ENCODE measurements around the gene CRTAC1.
"Not testable (repeated sequence)": the region's sequence is repeated elsewhere in the genome, so short reads cannot be mapped to it uniquely, and the experiment has no call there.

CRTAC1 gene

DNA sequence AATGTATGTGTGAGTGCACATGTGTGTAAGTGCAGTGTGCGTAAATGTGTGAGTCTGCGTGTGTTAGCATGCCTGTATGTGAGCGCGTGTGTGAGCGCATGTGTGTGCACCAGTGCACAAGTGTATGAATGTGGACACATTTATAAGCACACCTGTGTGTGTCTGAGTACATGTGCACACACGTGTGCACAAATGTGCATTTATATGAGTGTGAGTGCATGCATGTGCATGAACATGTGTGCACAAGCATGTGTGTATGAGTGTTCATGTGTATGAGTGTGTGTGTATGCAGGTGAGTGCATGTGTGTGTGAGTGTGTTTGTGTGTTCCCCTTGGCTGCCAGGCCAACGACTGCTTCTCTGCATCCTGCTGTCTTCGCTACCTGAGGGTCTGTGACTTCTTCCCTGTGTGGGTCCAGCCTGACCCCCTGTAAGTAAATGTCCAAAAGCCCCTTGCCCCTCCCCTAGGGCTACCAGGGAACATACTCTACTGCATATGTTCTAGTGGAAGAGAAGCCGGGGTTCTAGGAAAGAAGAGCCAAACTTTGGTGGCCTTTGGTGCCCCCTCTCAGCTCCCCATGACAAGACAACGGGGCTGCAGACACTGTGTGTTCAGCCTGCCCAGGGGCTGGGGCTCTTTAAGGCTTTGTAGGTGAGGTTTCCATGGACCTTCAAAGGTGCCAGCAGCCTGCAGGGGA is 163.7 kb downstream of the CRTAC1 start:
- DNase-seq = no peak

DNA sequence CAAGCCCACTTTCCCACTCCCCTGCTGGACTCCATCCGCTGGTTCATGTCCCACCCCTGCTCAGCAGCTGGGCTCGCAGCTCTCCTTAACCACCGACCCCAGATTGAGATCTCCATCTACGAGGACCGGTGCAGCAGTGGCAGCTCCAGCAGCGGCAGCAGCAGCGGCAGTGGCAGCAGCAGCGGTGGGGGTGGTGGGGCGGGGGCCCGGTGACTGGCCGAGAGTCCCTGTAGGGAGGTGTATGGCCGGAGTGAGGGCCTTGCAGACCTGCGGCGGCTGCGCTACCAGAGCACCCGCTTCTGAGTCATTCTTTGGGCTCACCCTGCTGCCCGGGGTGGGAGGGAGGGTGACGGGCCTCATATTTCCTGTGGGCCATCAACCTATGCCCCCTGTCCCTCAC is 164.9 kb downstream of the CRTAC1 start:
- no peak for DNase-seq

DNA sequence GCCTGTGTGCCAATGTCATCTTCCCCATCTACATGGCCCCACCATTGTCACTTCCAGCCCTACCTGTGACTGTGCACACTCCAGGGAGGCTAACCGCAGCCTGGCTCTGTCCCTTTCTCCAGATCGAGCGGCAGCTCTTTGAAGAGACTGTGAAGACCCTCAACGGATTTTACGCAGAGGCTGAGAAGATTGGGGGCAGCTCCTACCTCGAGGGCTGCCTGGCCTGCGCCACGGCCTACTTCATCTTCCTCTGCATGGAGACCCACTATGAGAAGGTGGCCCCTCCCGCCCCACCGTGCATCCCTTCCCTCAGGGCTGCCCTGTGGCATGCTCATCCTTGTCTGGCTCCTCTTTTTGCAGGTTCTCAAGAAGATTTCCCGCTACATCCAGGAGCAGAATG is 166.6 kb downstream of the CRTAC1 start:
- no peak for DNase-seq

DNA sequence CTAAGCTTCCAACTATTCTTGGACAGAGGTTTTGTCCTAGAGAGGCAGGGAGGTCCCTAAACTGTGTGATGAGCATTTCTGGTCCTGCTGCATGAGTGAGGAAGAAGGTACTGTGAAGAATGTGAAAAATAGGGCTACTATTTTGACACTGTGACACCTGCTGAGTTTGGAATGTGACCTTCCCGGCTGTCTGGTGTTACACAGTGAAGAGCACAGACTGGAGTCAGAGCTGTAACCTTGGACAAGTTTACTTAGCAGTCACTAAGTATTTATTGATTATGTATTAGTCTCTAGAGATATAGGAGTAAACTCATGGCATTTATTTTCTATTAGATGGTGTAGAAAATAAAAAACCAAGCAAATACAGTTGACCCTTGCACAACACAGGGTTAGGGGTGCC is 168.5 kb downstream of the CRTAC1 start:
- DNase-seq = no peak

DNA sequence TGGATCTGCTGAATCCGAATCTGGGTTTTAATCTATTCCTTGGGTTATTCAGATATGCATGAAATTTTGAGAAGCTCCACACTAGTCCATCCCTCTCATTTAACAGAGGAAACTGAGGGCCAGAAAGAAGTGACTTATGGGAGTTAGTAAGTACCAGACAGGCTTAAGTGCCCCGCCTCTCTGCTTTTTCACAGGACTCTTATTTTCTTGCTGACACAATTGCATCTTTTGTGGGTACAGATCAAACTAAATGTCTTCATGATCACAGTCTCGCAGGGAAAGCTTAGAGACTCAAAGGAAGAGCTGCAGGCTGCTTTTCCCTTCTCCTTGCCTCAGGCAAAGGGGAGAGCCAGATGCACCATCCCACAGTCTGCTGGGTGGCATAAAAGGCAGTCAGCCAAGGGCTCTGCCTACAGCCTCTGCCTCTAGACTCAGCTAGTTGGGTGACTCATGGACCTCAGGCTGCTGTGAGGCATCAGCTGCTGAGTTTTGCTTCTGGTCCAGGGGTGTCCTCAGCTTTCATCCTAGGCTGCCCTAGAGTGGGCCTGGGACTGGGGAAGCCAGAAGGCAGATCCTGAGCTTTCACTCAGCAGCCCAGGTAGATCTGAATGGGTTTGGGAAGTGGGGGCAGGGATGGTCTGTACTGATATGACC is 169.2 kb downstream of the CRTAC1 start:
- no peak for DNase-seq

DNA sequence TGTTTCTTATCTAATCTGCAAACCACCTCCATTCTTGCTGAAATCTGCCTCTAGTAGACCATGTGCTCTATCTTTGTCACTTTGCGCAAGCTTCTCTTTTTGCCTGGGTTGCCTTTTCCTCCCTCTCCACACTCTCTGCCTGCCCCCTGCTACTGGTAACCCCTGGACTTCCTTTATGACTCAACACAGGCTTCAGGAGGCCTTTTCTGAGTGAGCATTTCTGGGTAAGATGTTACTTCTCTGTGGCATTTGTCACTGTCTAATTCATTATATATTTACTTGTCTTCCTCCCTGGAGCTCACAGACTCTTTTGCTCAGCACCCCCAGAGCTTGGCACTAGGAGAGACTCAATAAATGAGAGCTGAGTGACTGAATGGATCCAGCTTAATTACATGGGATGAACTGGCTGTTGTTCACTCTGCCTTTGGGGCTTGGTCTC is 172.4 kb downstream of the CRTAC1 start:
- DNase-seq = no peak

DNA sequence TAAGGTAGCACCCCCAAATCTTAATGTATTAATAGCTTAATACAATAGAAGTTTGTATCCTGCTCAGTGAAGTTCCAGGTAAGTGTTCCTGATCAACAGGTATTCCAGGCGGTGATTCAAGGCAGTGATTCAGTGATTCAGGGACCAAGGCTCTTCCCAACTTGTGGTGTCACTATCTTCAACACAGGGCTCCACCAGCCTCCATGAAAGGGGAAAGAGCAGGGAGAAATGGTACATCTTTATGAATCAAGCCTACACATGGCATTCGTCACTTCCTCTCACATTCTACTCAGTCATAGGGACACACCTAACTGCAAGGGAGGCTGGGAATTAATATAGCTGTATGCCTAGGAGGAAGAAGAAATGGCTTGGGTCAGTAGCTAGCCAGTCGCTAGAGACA is 175.7 kb downstream of the CRTAC1 start:
- no peak for DNase-seq

DNA sequence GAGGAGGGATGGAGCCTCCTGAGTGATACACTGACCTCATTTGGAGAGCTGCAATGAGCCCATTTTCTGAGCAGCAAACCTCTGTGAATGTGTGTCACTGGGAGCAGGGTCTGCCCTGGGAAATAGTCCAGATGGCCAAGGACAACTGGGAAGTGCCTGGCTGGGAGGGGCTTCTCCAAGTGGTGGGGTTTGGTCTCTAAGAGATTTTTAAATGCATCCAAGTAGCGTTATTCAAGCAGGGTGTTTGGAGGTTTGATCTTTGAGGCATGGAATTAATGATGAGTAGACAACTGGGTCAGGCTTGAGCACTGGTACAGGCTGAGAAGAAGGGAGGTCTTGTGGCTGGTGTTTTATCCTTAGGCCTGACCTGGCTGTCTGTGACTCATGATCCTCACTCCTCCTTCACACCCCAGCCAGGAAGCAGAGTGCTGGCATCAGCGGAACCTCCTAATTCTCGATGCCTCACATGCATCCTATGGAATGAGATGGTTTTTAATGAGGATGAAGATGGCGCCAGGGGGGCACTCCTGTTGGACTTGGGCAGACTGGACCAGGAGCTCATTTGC is 177.5 kb downstream of the CRTAC1 start:
- no peak for DNase-seq

DNA sequence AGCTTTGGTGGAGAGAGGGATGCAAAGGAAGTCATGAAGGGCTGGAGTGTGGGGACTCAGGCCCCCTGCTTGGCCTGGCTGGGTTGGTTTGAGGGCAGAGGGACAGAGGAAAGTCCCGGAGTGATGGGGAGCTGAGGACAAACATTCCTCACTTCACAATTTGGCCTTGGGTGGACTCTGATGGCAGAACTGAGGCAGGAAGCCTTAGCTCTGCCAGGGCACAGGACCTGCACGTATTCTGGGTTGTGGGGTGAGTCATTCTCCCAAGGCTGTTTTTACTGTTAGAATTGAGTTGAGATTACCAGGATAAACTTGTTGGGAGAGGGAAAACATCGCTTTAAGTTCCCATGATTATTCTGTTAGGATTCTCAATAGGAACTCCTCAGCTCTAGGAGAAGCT is 178.1 kb downstream of the CRTAC1 start:
- DNase-seq = no peak

DNA sequence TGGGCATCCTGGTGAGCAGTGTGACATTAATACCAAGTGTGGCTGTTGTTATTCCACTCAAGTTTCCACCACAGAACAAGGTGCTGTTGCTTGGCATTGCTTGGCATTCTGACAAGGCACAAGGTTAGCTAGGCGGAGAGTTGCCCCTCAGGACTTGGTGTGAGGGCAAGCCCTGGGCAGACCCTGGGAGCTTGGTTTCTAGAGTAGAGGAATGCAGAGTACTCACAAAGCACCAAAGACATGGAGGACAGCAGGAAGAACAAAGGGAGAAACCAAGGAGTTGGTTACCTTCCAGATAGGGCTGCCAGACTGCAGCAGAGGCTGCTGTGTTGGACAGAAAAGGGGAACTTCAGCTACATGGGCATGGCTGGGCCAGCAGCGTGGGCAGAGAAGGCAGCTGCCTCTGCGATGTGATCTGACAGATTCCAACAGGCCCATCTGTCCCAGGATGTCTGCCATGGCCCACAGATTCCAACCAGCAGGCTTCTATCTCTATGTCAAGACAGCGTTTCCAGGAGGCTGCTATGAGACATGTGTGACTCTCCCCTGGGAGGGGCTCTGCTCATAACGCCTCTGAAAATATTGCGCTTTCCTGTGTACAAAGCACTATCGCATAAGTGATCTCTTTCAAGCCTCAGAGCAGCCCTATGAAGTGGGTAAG is 178.9 kb downstream of the CRTAC1 start:
- DNase-seq = peak; percentile 14 to 39

DNA sequence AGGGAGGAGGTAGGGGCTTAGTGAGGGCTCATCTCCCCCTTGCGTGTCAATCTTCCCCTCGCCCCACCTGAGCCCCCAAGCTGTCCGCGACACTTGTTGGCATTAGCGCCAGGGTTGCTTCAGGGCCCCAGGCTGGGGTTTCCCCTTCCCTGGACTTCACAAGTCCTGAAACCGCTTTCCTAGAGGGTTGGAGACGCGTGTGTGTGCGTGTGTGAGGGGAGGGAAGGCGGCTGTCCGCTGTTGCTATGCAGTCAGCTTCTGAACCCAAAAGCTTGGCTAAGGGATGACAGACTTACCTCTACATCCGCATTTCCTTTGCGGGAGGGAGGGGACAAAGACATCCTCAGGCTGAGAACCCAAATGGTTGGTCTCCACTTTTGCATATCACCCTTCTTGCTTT is 180.0 kb downstream of the CRTAC1 start:
- peak in 1 of 2 donors; percentile 26 for DNase-seq

DNA sequence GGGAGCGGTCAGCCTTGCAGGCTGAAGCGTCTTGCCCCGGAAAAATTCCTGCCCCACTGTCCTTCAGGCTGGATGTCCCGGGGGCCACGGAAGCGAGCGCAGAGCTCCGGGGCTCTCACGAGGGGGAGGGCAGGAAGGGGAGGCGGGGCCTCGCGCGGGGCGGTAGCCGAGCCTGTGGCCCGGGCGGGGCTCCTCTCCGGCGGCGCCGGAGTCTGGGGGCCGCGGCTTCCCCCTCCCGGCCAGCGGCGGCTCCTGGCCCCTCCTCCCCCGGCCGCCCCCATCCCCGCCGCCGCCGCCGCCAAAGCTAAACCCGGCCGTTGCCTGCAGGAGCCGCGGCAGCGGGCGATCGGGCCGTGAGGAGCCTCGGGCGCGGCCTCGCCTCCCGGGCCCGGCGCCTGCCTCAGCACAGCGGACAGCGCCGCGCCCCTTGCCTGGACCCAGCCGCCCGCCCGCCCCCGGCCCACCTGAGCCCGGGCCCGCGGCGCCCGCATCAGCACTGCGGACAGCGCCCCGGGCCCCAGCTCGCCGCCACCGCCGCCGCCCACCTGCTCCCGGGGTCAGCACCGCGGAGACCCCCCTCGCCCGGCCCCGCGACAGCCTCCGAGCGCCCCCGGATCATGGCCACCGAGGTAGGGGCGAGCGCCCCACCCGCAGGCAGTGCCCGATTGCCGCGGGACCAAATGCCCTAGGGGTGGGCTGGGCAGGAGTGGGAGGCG is 180.6 kb downstream of the CRTAC1 start, which contains the start of gene GOLGA7B:
Gene GOLGA7B (plus strand): TSS at position 157 of the 716 bp plus-strand sequence. CDS start 461 bp downstream, at position 618.
- peak; percentile 65 to 70 for DNase-seq

DNA sequence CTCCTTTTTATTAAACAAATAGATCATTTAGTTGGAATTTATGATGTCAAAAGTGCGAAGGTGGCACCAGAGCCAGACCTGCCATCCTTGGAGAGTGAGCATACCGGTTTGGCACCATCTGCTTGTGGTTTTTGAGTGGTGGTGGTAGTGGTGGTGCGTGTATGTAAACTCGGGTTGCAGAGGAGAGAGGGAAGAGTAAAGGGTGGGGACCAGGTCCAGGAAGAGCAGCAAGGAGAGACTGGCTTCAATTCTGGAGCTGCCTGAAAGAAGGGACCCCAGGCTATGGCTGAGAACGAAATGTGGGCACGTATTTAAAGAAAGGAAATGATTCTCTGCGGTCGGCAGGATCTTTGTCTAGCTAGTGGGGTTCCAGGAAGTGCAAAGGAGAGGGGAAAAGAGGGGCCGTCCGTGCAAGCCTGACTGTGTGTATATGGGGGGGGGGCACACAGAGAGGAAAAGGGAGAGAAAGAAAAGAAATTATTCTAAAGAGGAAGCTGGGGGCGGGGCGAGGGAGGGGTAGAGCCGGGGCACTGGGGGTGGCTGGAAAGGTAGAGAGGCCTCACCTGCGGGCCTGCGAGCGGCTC is 181.2 kb downstream of the CRTAC1 start:
- no peak for DNase-seq

DNA sequence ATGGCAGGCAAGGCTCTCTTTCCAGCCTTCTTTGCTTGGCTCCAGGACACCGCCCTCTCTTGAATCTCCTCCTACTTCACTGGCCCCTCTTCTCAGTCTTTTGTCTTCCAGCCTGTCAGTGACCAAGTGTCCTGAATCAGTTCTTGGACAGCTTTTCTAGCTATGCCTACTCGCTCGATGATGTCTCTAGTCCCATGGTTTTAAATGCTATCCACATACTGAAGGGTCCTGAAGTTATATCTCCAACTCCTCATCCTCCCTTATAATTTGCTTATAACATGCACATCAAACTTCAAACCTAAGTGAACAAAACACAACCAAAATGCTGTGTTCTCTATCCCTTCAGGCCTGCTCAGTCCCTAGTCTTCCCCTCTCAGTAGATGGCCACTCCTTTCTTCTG is 185.7 kb downstream of the CRTAC1 start:
- no peak for DNase-seq

DNA sequence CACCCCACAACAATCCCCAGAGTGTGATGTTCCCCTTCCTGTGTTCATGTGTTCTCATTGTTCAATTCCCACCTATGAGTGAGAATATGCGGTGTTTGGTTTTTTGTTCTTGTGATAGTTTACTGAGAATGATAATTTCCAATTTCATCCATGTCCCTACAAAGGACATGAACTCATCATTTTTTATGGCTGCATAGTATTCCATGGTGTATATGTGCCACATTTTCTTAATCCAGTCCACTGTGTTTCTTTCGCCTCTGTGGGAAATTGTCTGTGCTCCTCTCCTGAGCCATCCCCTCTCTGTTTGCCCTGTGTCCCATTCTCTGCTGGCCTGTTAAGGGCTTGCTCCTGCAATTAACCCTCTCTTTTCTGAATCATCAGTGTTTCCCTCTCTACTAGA is 186.4 kb downstream of the CRTAC1 start:
- DNase-seq = not testable (repeated sequence)

DNA sequence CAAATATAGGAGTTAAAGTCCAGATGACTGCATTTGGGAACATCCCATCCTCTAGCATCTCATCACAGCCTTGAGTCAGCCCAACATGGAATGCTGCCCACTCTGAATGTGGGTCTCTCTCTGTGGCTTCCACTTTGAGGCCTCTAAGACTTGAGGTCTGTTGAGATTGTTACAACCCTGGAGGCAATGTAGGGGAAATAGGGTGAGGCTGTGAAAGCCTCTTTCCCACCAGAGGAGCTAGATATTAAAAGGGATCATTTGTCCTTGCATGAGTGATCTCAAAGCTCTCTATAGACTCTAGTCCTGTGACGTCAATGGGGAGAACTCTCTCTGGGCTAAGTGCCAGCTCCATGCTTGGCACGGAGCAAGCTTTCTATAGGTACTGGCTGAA is 187.1 kb downstream of the CRTAC1 start:
- DNase-seq = no peak

DNA sequence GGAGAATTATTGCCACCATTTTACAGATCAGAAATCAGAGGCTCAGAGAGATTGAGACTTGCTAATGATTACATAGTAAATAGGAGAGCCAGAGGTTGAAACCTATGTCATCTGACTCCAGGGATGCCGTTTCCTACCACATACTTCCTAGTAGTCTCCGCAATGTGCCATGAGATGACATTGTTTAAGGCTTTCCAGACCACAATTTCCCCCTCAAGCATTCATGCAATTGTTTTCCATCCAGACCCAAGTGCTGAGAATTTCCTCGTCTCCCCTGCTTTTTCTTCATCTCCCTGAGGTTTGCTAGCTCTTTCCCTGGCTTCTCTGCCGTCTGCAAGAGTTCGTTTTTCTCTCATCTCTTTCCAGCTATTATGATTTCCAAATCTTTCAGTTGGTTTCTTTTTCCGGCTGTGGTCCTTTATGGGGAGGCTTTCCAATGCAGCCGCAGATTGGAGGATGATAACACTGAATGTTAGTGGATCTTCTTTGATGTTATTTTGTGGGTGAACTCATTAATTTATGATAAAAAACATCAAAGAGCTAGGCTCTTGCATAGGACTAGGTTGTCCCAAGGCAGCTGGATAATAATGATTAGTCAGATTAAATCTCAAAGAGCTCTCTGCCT is 187.7 kb downstream of the CRTAC1 start:
- DNase-seq = no peak

DNA sequence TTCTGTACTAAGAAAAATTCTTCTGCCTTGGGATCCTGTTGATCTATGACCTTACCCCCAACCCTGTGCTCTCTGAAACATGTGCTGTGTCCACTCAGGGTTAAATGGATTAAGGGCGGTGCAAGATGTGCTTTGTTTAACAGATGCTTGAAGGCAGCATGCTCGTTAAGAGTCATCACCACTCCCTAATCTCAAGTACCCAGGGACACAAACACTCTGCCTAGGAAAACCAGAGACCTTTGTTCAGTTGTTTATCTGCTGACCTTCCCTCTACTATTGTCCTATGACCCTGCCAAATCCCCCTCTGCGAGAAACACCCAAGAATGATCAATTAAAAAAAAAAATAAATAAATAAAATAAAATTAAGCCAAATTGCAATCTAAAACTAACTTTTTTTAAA is 188.3 kb downstream of the CRTAC1 start:
- not testable (repeated sequence) for DNase-seq

DNA sequence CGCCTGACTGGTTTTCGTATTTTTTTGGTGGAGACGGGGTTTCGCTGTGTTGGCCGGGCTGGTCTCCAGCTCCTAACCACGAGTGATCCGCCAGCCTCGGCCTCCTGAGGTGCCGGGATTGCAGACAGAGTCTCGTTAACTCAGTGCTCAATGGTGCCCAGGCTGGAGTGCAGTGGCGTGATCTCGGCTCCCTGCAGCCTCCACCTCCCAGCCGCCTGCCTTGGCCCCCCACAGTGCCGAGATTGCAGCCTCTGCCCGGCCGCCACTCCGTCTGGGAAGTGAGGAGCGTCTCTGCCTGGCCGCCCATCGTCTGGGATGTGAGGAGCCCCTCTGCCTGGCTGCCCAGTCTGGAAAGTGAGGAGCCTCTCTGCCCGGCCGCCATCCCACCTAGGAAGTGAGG is 189.3 kb downstream of the CRTAC1 start:
- not testable (repeated sequence) for DNase-seq

DNA sequence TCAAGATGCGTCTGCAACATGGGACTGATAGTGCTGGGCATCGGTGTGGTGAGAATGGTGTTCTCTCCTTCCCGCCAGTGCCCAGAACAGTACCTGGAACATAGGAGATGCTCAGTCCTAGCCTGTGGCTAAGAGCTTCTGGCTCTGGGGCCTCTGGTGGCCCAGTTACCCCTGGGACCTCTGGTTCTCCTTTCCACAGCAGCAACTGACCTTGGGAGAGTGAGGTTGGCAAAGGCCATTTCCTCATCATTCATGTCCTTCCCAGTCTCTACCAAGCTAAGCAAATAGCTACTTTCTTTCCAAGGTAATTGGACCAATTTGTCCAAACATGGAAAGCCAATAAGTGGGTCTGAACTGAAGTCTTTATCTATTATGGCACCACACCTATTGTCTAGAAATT is 192.3 kb downstream of the CRTAC1 start:
- no peak for DNase-seq

DNA sequence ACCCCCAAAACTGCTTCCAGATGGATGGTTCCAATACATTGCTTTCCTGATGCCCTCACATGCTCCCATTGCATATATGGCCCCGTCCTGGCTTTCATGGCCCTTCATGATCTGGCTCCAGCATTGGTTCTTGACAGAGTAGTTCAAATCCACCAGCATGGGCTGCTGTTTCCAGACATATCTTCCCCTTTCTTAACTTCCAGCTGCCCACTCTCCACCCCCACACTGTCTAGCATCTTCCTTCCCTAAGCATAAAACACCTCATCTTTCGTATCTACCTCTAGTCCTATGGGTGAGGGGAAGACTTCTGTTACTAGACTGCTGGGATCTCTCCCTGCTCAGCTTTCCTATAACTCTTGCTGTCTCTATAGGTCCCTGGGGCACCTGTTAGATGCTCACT is 194.0 kb downstream of the CRTAC1 start:
- DNase-seq = no peak

DNA sequence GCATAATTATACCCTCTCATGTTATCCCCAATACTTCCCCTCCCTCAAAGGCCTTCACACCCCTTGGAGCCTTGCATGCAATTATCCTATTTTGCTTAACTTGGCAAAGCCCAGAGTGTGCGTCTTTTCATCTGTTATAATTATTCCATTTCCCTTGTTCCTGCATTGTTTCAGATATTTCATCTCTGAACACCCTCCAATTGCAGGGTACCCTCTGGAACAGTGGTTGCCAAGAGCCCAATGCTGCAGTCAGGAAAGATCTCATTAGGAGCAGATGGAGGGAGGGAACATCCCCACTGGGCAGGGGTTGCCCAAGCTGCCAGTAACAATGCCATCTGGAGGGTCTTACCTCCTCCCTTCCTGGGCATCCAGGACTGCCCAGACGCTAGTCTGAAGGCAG is 199.2 kb downstream of the CRTAC1 start:
- DNase-seq = no peak
